Liver (tissue), 9 donors: ENCODE data around the gene ZDHHC11B. TPM values are rescaled to one million over a fixed set of nuclear protein-coding genes. Genes with fewer than 3 reads are reported as not detected.
"Not testable (repeated sequence)": the region's sequence is repeated elsewhere in the genome, so short reads cannot be mapped to it uniquely, and the experiment has no call there.

ENCODE experiments used
- DNase-seq: peaks from one replicate; pipeline ENCODE4 v3.0.0-alpha.2; 2017; ENCODE audit warnings: low spot score
- H3K27ac ChIP-seq, 2 donors: one replicate each; pipeline ENCODE4 v1.7.0; 2013; ENCODE audit warnings: inconsistent platforms in 2 of 2, low read length in 2 of 2, control low read depth in 1 of 2, low read depth in 1 of 2, mild to moderate bottlenecking in 1 of 2
- H3K27me3 ChIP-seq, 4 donors: one replicate each; pipeline versions ENCODE4 v1.6.1 to v1.7.0; 2013; ENCODE audit warnings: low read length in 3 of 4, inconsistent platforms in 1 of 4, mild to moderate bottlenecking in 1 of 4, moderate library complexity in 1 of 4; ENCODE audit not compliant: control insufficient read depth in 4 of 4, insufficient read depth in 4 of 4
- H3K36me3 ChIP-seq, 4 donors: one replicate each; pipeline versions ENCODE4 v1.6.1 to v1.7.0; 2013; ENCODE audit warnings: low read length in 3 of 4, mild to moderate bottlenecking in 3 of 4, low read depth in 1 of 4, moderate library complexity in 1 of 4; ENCODE audit not compliant: control insufficient read depth in 4 of 4, insufficient read depth in 3 of 4
- H3K4me1 ChIP-seq, 4 donors: one replicate each; pipeline versions ENCODE4 v1.6.1 to v1.7.0; 2013; ENCODE audit warnings: low read length in 3 of 4, mild to moderate bottlenecking in 3 of 4, moderate library complexity in 1 of 4; ENCODE audit not compliant: control insufficient read depth in 4 of 4, insufficient read depth in 4 of 4
- H3K4me3 ChIP-seq, 3 donors: one replicate each; pipeline versions ENCODE4 v1.6.1 to v1.7.0; 2013; ENCODE audit warnings: low read length in 3 of 3, control low read depth in 1 of 3, low read depth in 1 of 3, mild to moderate bottlenecking in 1 of 3
- H3K9ac ChIP-seq, 2 donors: one replicate each; pipeline ENCODE4 v1.7.0; 2013; ENCODE audit warnings: low read length in 2 of 2, mild to moderate bottlenecking in 2 of 2, moderate library complexity in 2 of 2, control low read depth in 1 of 2, low read depth in 1 of 2
- H3K9me3 ChIP-seq, 4 donors: one replicate each; pipeline versions ENCODE4 v1.6.1 to v1.7.0; 2013; ENCODE audit warnings: low read length in 3 of 4; ENCODE audit not compliant: control insufficient read depth in 4 of 4
- CTCF ChIP-seq: fragments of 150-350 bp; IDR thresholded peaks from 2 replicates; pipeline ENCODE4 v1.5.1; 2017; ENCODE audit warnings: improper control_type of control experiment, low read depth, low read length; ENCODE audit not compliant: missing input control
- EGR1 ChIP-seq, 2 donors: IDR thresholded peaks; 2 replicates each; pipeline ENCODE4 v1.6.1; 2016 to 2018; ENCODE audit warnings: antibody characterized with exemption in 2 of 2, low read depth in 2 of 2
- FOXA2 ChIP-seq: IDR thresholded peaks from 2 replicates; pipeline ENCODE4 v1.6.1; 2016; ENCODE audit warnings: antibody characterized with exemption
- GABPA ChIP-seq, 2 donors: IDR thresholded peaks in 1 of 2; conservative IDR thresholded peaks in 1 of 2; 2 replicates each; pipeline ENCODE4 v1.6.1; 2016; ENCODE audit warnings: antibody characterized with exemption in 2 of 2, mild to moderate bottlenecking in 1 of 2, moderate library complexity in 1 of 2
- HNF4A ChIP-seq, 2 donors: conservative IDR thresholded peaks; 2 replicates each; pipeline ENCODE4 v1.6.1; 2016; ENCODE audit warnings: antibody characterized with exemption in 2 of 2, mild to moderate bottlenecking in 2 of 2
- HNF4G ChIP-seq: IDR thresholded peaks from 2 replicates; pipeline ENCODE4 v1.6.1; 2016; ENCODE audit warnings: antibody characterized with exemption
- JUND ChIP-seq, 2 donors: IDR thresholded peaks; 2 replicates each; pipeline ENCODE4 v1.6.1; 2016; ENCODE audit warnings: antibody characterized with exemption in 2 of 2
- SP1 ChIP-seq: IDR thresholded peaks from 2 replicates; pipeline ENCODE4 v1.6.1; 2018; ENCODE audit warnings: antibody characterized with exemption, mild to moderate bottlenecking
- TAF1 ChIP-seq: conservative IDR thresholded peaks from 2 replicates; pipeline ENCODE4 v1.6.1; 2016; ENCODE audit warnings: antibody characterized with exemption, mild to moderate bottlenecking
- YY1 ChIP-seq: IDR thresholded peaks from 2 replicates; pipeline ENCODE4 v1.6.1; 2016; ENCODE audit warnings: antibody characterized with exemption, mild to moderate bottlenecking
- WGBS: extraction: QIAGEN DNeasy Blood & Tissue Kit; methylation state at CpG from one replicate; pipeline ENCODE4 v1.1.7; 2013; 5-methylcytosine and 5-hydroxymethylcytosine counted together
- polyA plus RNA-seq, 2 donors: library from polyadenylated mRNA; stranded (reverse) in 1 of 2; unstranded in 1 of 2; fragments of 200-250 nt in 1 of 2; fragments of >200 nt in 1 of 2; fragmentation: Nextera tagmentation in 1 of 2; extraction: Ambion mirVana in 1 of 2; gene quantifications; one replicate each; pipeline versions ENCODE4 v1.2.1 to v1.2.3, GENCODE V29; 2013 to 2015
- total RNA-seq, 2 donors: library from RNA; depleted of rRNA; stranded (reverse); fragments of >200 nt; gene quantifications; one replicate each; pipeline ENCODE4 v1.2.3, GENCODE V29; 2014
- donor health status: healthy.
- donor health status: healthy.
- donor health status: healthy.
- donor health status: healthy.
- donor health status: healthy.

Gene ZDHHC11B
- total and polyA plus RNA-seq, 4 donors: 0.37 to 2.1 (median 0.62) TPM

- WGBS: 79% methylated on average over 14 of the region's 31 CpGs
These were observed 12.5 kb downstream of the ZDHHC11B start for GRCh38 chr5:771841-772546.

GRCh38 chr5:771087-771781, 13.3 kb downstream of the ZDHHC11B start:
- H3K4me3 ChIP-seq, H3K9ac ChIP-seq, H3K4me1 ChIP-seq, H3K36me3 ChIP-seq, DNase-seq, H3K27me3 ChIP-seq, H3K9me3 ChIP-seq, H3K27ac ChIP-seq: not testable (repeated sequence)
- WGBS: 86% methylated on average over 19 of the region's 19 CpGs

More at GRCh38 chr5:771841-772546, 12.5 kb downstream of the ZDHHC11B start:
- not testable (repeated sequence) for H3K4me1 ChIP-seq, H3K9ac ChIP-seq, H3K9me3 ChIP-seq, H3K4me3 ChIP-seq, H3K27me3 ChIP-seq, H3K27ac ChIP-seq, DNase-seq, H3K36me3 ChIP-seq

GRCh38 chr5:770585-770984, 13.9 kb downstream of the ZDHHC11B start:
- H3K27me3 ChIP-seq, H3K4me3 ChIP-seq, H3K36me3 ChIP-seq, H3K4me1 ChIP-seq, DNase-seq, H3K9me3 ChIP-seq, H3K27ac ChIP-seq, H3K9ac ChIP-seq: not testable (repeated sequence)
- 98% methylated on average over 9 of the region's 10 CpGs for WGBS

GRCh38 chr5:769485-770145, 14.9 kb downstream of the ZDHHC11B start:
- H3K4me3 ChIP-seq, H3K4me1 ChIP-seq, H3K27me3 ChIP-seq, DNase-seq, H3K9ac ChIP-seq, H3K9me3 ChIP-seq, H3K27ac ChIP-seq, H3K36me3 ChIP-seq: not testable (repeated sequence)
- 95% methylated on average over 29 of the region's 29 CpGs for WGBS

GRCh38 chr5:766666-767431, 17.7 kb downstream of the ZDHHC11B start:
- no peaks in the 10 kb centered on the region for H3K27me3 ChIP-seq
- no peak for DNase-seq
- H3K36me3 ChIP-seq: peaks cover 0 to 10% (median 2%) of the 10 kb centered on the region in 4 donors
- 91% methylated on average over 32 of the region's 32 CpGs for WGBS
- no peak overlapping the region for H3K27ac ChIP-seq
- no peak overlapping the region for H3K9ac ChIP-seq
- H3K4me1 ChIP-seq: no peaks in the 10 kb centered on the region
- no peaks in the 10 kb centered on the region for H3K9me3 ChIP-seq
- H3K4me3 ChIP-seq: no peak overlapping the region
- TF ChIP-seq CTCF (no peak), JUND (IDR thresholded peaks at IDR 0.05) (no peak), GABPA (IDR thresholded peaks at IDR 0.05 in 1 of 2, conservative IDR thresholded peaks at IDR 0.05 in 1 of 2) (no peak), SP1 (no peak), YY1 (no peak), HNF4G (no peak), FOXA2 (no peak), EGR1 (IDR thresholded peaks at IDR 0.05; ENCODE audit: low read depth in 2 of 2) (no peak), TAF1 (no peak), HNF4A (conservative IDR thresholded peaks at IDR 0.05) (no peak)
